Endothelial cell of umbilical vein (primary cell): ENCODE measurements around the gene ANKRD34C. TPM values are rescaled to one million over a fixed set of nuclear protein-coding genes. Genes with fewer than 3 reads are reported as not detected.

Experiments
- Bru-seq: library from RNA; stranded (reverse); fragments of 400-500 nt; gene quantifications from one replicate; lab custom pipeline; 2021; lab: Mats Ljungman, UMichigan
- BruChase-seq, 2 experiments: library from RNA; stranded (reverse); fragments of 400-500 nt; gene quantifications; one replicate each; lab custom pipeline; 2021; lab: Mats Ljungman, UMichigan
- BruUV-seq: library from RNA; stranded (reverse); fragments of 400-500 nt; replicated peaks from 2 replicates; lab custom pipeline; 2021; lab: Mats Ljungman, UMichigan
- CTCF ChIA-PET: fragments of 300-600, 350-600 bp; sonication (Branson Sonifier 250); formaldehyde crosslinking; loops from one replicate; lab custom pipeline; 2021; ENCODE audit warnings: antibody characterized with exemption, inconsistent platforms; lab: Charles Lee
- POLR2A ChIA-PET: fragments of 300-600, 350-600 bp; sonication (Branson Sonifier 250); formaldehyde crosslinking; loops from one replicate; lab custom pipeline; 2021; ENCODE audit warnings: antibody characterized with exemption, inconsistent platforms; lab: Charles Lee
- DNase-seq: peaks from one replicate; pipeline ENCODE4 v3.0.0-alpha.2; 2011; ENCODE audit warnings: low read depth, low spot score
- FAIRE-seq: peaks from 2 replicates; lab custom pipeline; 2011; peaks lifted over from hg19 to GRCh38; lab: Jason Lieb, UNC
- H2AFZ ChIP-seq: 2 replicates; pipeline ENCODE4 v1.6.0; 2012; ENCODE audit warnings: low read depth, low read length, control low read depth, inconsistent platforms
- H3K27ac ChIP-seq: 2 replicates; pipeline ENCODE4 v1.5.1; 2011; ENCODE audit warnings: low read depth, mild to moderate bottlenecking, control low read depth, low read length, moderate library complexity; ENCODE audit not compliant: insufficient read depth
- H3K27me3 ChIP-seq, 2 experiments: 2 replicates each; pipeline versions ENCODE4 v1.6.0 to v1.6.1; 2011; ENCODE audit warnings: low read length in 2 of 2, mixed read lengths in 1 of 2; ENCODE audit not compliant: control insufficient read depth in 2 of 2, insufficient read depth in 2 of 2
- H3K36me3 ChIP-seq, 2 experiments: 2 replicates in 1 of 2; 3 replicates in 1 of 2; pipeline ENCODE4 v1.5.1; 2011; ENCODE audit warnings: low read length in 2 of 2, mild to moderate bottlenecking in 1 of 2, moderate library complexity in 1 of 2; ENCODE audit not compliant: control insufficient read depth in 2 of 2, insufficient read depth in 2 of 2; ENCODE audit errors: extremely low read depth in 1 of 2
- H3K4me1 ChIP-seq: 3 replicates; pipeline ENCODE4 v1.5.1; 2011; ENCODE audit warnings: mild to moderate bottlenecking, low read length; ENCODE audit not compliant: control insufficient read depth, insufficient read depth; ENCODE audit errors: extremely low read depth
- H3K4me2 ChIP-seq: 2 replicates; pipeline ENCODE4 v1.6.1; 2011; ENCODE audit warnings: low read length, control low read depth, mixed read lengths; ENCODE audit not compliant: insufficient read depth
- H3K4me3 ChIP-seq, 3 experiments: fragments of 200-600 bp in 1 of 3; sonication (generic), shearing (Covaris generic) in 1 of 3; replicated peaks in 1 of 3; 2 replicates each; pipeline ENCODE4 v1.5.1; 2011 to 2016; ENCODE audit warnings: control low read depth in 3 of 3, low read length in 3 of 3, mild to moderate bottlenecking in 2 of 3, inconsistent platforms in 1 of 3, low read depth in 1 of 3, moderate library complexity in 1 of 3; ENCODE audit not compliant: insufficient read depth in 1 of 3
- H3K79me2 ChIP-seq: 2 replicates; pipeline ENCODE4 v1.6.0; 2012; ENCODE audit warnings: low read length, inconsistent platforms; ENCODE audit not compliant: control insufficient read depth, insufficient read depth
- H3K9ac ChIP-seq: replicated peaks from 2 replicates; pipeline ENCODE3; 2011; ENCODE audit warnings: low read length, control low read depth; ENCODE audit not compliant: insufficient read depth; ENCODE audit errors: extremely low read depth
- H3K9me1 ChIP-seq: replicated peaks from 3 replicates; pipeline ENCODE4 v1.6.0; 2011; ENCODE audit warnings: mild to moderate bottlenecking, low read length; ENCODE audit not compliant: control insufficient read depth, insufficient read depth; ENCODE audit errors: extremely low read depth
- H3K9me3 ChIP-seq: replicated peaks from 2 replicates; pipeline ENCODE4 v1.5.1; 2012; ENCODE audit warnings: low read length, inconsistent platforms; ENCODE audit not compliant: control insufficient read depth, insufficient read depth
- H4K20me1 ChIP-seq: replicated peaks from 2 replicates; pipeline ENCODE3; 2011; ENCODE audit warnings: mild to moderate bottlenecking, low read length; ENCODE audit not compliant: control insufficient read depth, insufficient read depth; ENCODE audit errors: extremely low read depth
- CTCF ChIP-seq, 2 donors: IDR thresholded peaks; 1 replicate in 1 of 2; 2 replicates in 1 of 2; pipeline ENCODE4 v1.5.1; 2011; ENCODE audit warnings: low read length in 2 of 2, mild to moderate bottlenecking in 2 of 2, moderate library complexity in 2 of 2, control low read depth in 1 of 2, inconsistent platforms in 1 of 2, low read depth in 1 of 2; ENCODE audit not compliant: insufficient read depth in 1 of 2; ENCODE audit errors: extremely low read depth in 1 of 2
- EZH2 ChIP-seq: IDR thresholded peaks from 2 replicates; pipeline ENCODE4 v1.6.1; 2012; ENCODE audit warnings: borderline replicate concordance, low read depth, mild to moderate bottlenecking, moderate library complexity, low read length, inconsistent platforms; ENCODE audit not compliant: severe bottlenecking
- FOS ChIP-seq: IDR thresholded peaks from 2 replicates; pipeline ENCODE4 v1.6.1; 2011; ENCODE audit warnings: mild to moderate bottlenecking, low read length, moderate library complexity, borderline replicate concordance; ENCODE audit not compliant: insufficient read depth
- GATA2 ChIP-seq: IDR thresholded peaks from 2 replicates; pipeline ENCODE4 v1.7.0; 2011; ENCODE audit warnings: low read depth, mild to moderate bottlenecking, moderate library complexity, mixed read lengths, low read length; ENCODE audit not compliant: insufficient read length, insufficient read depth
- MAX ChIP-seq: IDR thresholded peaks from 2 replicates; pipeline ENCODE4 v1.6.1; 2011; ENCODE audit not compliant: insufficient read depth, insufficient read length
- MYC ChIP-seq: IDR thresholded peaks from one replicate; pipeline ENCODE4 v1.6.1; 2011; ENCODE audit warnings: mild to moderate bottlenecking, low read depth, low read length
- POLR2A ChIP-seq: IDR thresholded peaks from 2 replicates; pipeline ENCODE4 v1.6.1; 2012; ENCODE audit warnings: low read depth, mild to moderate bottlenecking, control low read depth, low read length
- POLR2AphosphoS5 ChIP-seq: IDR thresholded peaks from 2 replicates; pipeline ENCODE4 v1.6.1; 2012; ENCODE audit warnings: low read depth, mild to moderate bottlenecking, control low read depth, low read length, moderate library complexity; ENCODE audit not compliant: insufficient read depth
- dilution Hi-C: fragments of 300-500 bp; cut with MboI; formaldehyde crosslinking; loops from one replicate; pipeline ENCODE4 v1.15.0; 2019; ENCODE audit warnings: low sequenced_read_pairs; ENCODE audit not compliant: extremely low pct_ligation_motif_present
- intact Hi-C: fragments of 100-400 bp; cut with micrococcal nuclease; formaldehyde crosslinking; loops from one replicate; pipeline ENCODE4 v1.10.0; 2022
- long read RNA-seq: library from polyadenylated mRNA; stranded (forward); transcript quantifications from one replicate; pipeline ENCODE4 v2.0.0, GENCODE V29; 2021
- polyA minus RNA-seq, 3 experiments: library from RNA; depleted of rRNA, polyadenylated mRNA; stranded (reverse); fragments of >200 nt; gene quantifications; 1 replicate in 1 of 3; 2 replicates in 2 of 3; pipeline ENCODE4 v1.2.3, GENCODE V29; 2011
- polyA plus RNA-seq, 4 experiments: library from polyadenylated mRNA; depleted of rRNA in 3 of 4; stranded (reverse) in 3 of 4; unstranded in 1 of 4; fragments of >200 nt; gene quantifications; 2 replicates each; pipeline versions ENCODE4 v1.2.1 to v1.2.3, GENCODE V29; 2011 to 2012; ENCODE audit warnings: missing spikeins in 1 of 4
- total RNA-seq: library from RNA; stranded (reverse); gene quantifications from 2 replicates; pipeline ENCODE4 v1.2.3, GENCODE V29; 2021

Gene ANKRD34C
- total RNA-seq, result not detected in 2 replicates
- not detected in 2 replicates for polyA plus RNA-seq
- not detected in 2 replicates for polyA plus RNA-seq (2011; cell fraction: cytosol; rRNA removed)
- not detected in 2 replicates for polyA plus RNA-seq (2011; cell fraction: nucleus; rRNA removed)
- polyA plus RNA-seq (2012), result not detected in 2 replicates
- not detected in 2 replicates for polyA minus RNA-seq
- polyA minus RNA-seq (2011; cell fraction: cytosol; rRNA and poly(A)+ RNA removed), result not detected
- not detected in 2 replicates for polyA minus RNA-seq (2011; cell fraction: nucleus; rRNA and poly(A)+ RNA removed)
- not detected for Bru-seq, nascent RNA
- BruChase-seq, experiment 1, labeled RNA remaining after a 6-hour chase, result not detected
- BruChase-seq, experiment 2, labeled RNA remaining after a 2-hour chase, result not detected
- long read RNA-seq, result 0 reads

GRCh38 chr15:79282371-79283251, at the start of gene ANKRD34C:
Gene ANKRD34C, plus strand, starts transcription at chr15:79282722. Its CDS starts 10,563 bp downstream, at chr15:79293285.
- no peaks in the 10 kb centered on the region for H3K36me3 ChIP-seq
- BruUV-seq, result no TSS peak
- dilution Hi-C loops, result no loop called here
- H4K20me1 ChIP-seq, result no peaks in the 10 kb centered on the region
- TF ChIP-seq POLR2AphosphoS5, result no peak
- no peak for TF ChIP-seq GATA2
- TF ChIP-seq POLR2A, result no peak
- TF ChIP-seq CTCF (IDR thresholded peaks at IDR 0.05; ENCODE audit: extremely low read depth in 1 of 2, insufficient read depth in 1 of 2, low read depth in 1 of 2, low read length in 2 of 2), result no peak
- TF ChIP-seq EZH2, result no peak
- no peak for TF ChIP-seq MYC
- no peak for TF ChIP-seq MAX
- TF ChIP-seq FOS, result no peak
- no peaks in the 10 kb centered on the region for H3K4me1 ChIP-seq
- H3K79me2 ChIP-seq, result no peaks in the 10 kb centered on the region
- no peak within 1 kb of the TSS for H3K4me2 ChIP-seq
- intact Hi-C loops, result no loop called here
- no peaks in the 10 kb centered on the region for H3K9me3 ChIP-seq
- H3K4me3 ChIP-seq, result no peak within 1 kb of the TSS
- no peak for FAIRE-seq
- DNase-seq, result no peak
- no peak within 1 kb of the TSS for H3K9ac ChIP-seq
- POLR2A ChIA-PET, result no interaction called here
- H3K27ac ChIP-seq, result no peak within 1 kb of the TSS
- H3K9me1 ChIP-seq, result no peaks in the 10 kb centered on the region
- no peak within 1 kb of the TSS for H2AFZ ChIP-seq
- peaks cover 16 to 30% of the 10 kb centered on the region in 2 experiments for H3K27me3 ChIP-seq
- CTCF ChIA-PET, result no interaction called here
